ENCODE measurements around the gene P2RY2. TPM values are rescaled to one million over a fixed set of nuclear protein-coding genes. Genes with fewer than 3 reads are reported as not detected.

P2RY2 gene
- total and polyA plus RNA-seq, 5 donors from 2014 or later: not detected

DNA sequence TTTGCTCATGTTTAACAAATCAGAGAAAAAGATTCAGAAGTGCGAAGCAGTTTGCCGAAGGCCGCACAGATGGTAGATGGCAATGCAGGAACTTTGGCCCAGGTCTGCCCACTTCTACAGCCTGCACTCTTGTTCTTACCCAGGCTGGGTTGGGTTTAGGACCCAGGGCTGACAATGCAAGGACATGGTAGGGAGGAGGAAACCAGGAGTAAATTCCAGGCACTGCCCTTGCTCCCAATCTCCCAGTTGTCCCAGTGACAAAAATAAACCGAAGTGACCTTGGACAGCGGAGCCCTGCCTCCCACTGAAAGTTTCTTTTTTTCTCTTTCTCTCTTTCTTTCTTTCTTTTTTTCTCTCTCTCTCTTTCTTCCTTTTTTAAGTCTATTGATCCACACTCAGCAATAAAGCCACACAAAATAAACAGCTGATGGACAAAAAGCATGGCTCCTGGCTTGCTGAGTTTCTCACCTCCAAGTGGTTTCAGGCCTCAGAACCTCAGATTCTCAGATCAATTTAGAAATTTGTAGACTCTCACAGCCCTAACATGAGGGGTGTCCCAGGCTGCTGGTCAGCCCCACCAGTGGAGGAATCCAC, 42.4 kb upstream of the P2RY2 start:
- Mint-ChIP-seq H3K4me1 (peaks cover 0 to 18% (median 11%) of the 10 kb centered on the region in 4 donors), H3K9me3 (peaks cover 0 to 4% (median 0%) of the 10 kb centered on the region in 7 donors), H3K4me3 (no peak overlapping the region), H3K27me3 (peaks cover 6% of the 10 kb centered on the region), H3K27ac (peak overlapping the region in 2 of 3 donors; percentile 38 to 71), H3K36me3 (no peaks in the 10 kb centered on the region)
- no peaks in the 10 kb centered on the region for H3K9me3 ChIP-seq (ENCODE audit: control insufficient read depth in 2 of 2, low read length in 2 of 2)
- no peaks in the 10 kb centered on the region for H3K27me3 ChIP-seq (ENCODE audit: control insufficient read depth, insufficient read depth, low read length)
- ATAC-seq (ENCODE audit: low read depth in 2 of 2): no peak
- no peak for DNase-seq
- no peak overlapping the region for H3K27ac ChIP-seq (ENCODE audit: insufficient read depth, low read length, poor library complexity, severe bottlenecking)
- no peak overlapping the region for H3K4me3 ChIP-seq (ENCODE audit: low read depth, low read length)
- no peaks in the 10 kb centered on the region for H3K36me3 ChIP-seq (ENCODE audit: control insufficient read depth, insufficient read depth, low read length)
- H3K4me1 ChIP-seq (ENCODE audit: control insufficient read depth, insufficient read depth, low read length, poor library complexity, severe bottlenecking): no peaks in the 10 kb centered on the region

DNA sequence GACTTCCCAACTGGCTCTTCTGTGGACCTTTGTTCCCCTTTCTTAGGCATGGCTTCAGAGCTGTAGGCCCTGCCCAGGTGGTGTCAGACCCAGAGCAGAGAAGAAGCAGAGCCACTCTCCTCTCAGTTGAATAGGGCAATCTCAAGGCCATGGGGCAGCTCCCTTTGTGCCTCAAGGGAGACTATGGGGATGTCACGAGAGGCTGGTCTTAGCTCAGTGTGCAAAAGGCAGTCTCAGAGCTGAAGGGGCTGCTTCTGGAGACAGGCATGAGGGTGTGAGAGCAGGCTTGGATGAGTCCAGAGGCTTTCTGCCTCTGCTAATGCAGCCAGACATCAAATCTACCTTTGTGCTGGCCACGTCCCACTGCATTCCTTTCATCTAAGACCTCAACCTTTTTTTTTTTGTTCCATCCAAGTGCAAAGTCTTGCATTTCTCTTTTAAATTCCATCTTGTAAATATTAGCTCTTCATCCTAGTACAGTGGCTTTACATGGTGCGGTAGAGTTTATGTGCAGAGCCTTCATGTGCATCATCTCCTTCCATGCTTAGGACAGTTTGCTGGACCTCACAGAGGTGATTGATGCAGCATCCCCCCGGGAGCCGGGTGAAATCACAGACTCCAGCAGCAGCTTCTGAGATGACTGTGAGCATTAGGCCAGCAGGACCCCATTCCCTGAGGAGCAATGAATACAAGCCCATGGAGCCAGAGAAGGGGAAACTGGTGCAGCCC, 41.8 kb upstream of the P2RY2 start:
- no peak overlapping the region for H3K4me3 Mint-ChIP-seq

DNA sequence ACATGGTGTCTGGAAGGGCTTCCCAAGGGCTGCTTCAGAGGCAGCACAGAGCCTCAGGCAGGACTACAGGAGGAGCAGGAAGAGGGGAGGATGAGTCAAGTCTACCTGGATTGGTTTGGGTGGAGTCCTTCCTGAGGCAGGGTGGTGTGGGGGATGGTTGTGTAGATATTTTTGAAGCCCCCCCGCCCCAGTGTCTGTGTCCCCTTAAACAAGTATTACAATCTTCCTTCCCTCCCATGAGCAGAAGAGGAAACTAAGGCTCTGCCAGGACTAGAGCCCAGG, 41.3 kb upstream of the P2RY2 start:
- Histone ChIP-seq H3K9me3 (ENCODE audit: control insufficient read depth in 2 of 2, low read length in 2 of 2) (no peaks in the 10 kb centered on the region), H3K4me3 (ENCODE audit: low read depth, low read length) (no peak overlapping the region), H3K27ac (ENCODE audit: insufficient read depth, low read length, poor library complexity, severe bottlenecking) (no peak overlapping the region), H3K27me3 (ENCODE audit: control insufficient read depth, insufficient read depth, low read length) (no peaks in the 10 kb centered on the region), H3K36me3 (ENCODE audit: control insufficient read depth, insufficient read depth, low read length) (no peaks in the 10 kb centered on the region), H3K4me1 (ENCODE audit: control insufficient read depth, insufficient read depth, low read length, poor library complexity, severe bottlenecking) (no peaks in the 10 kb centered on the region)
- Mint-ChIP-seq H3K4me3 (no peak overlapping the region), H3K36me3 (no peaks in the 10 kb centered on the region), H3K9me3 (peaks cover 0 to 4% (median 0%) of the 10 kb centered on the region in 7 donors), H3K27ac (no peak overlapping the region), H3K27me3 (peaks cover 11% of the 10 kb centered on the region), H3K4me1 (peaks cover 0 to 18% (median 11%) of the 10 kb centered on the region in 4 donors)
- DNase-seq (no peak), ATAC-seq (ENCODE audit: low read depth in 2 of 2) (no peak)

More for the DNA sequence above, 41.8 kb upstream of the P2RY2 start:
- H3K9me3 ChIP-seq (ENCODE audit: control insufficient read depth in 2 of 2, low read length in 2 of 2): no peaks in the 10 kb centered on the region
- no peaks in the 10 kb centered on the region for H3K36me3 ChIP-seq (ENCODE audit: control insufficient read depth, insufficient read depth, low read length)
- Mint-ChIP-seq H3K36me3 (no peaks in the 10 kb centered on the region), H3K27me3 (peaks cover 11% of the 10 kb centered on the region), H3K4me1 (peaks cover 0 to 18% (median 11%) of the 10 kb centered on the region in 4 donors), H3K27ac (peak overlapping the region in 2 of 3 donors; percentile 38 to 71), H3K9me3 (peaks cover 0 to 4% (median 0%) of the 10 kb centered on the region in 7 donors)
- DNase-seq: no peak
- H3K27ac ChIP-seq (ENCODE audit: insufficient read depth, low read length, poor library complexity, severe bottlenecking): no peak overlapping the region
- ATAC-seq (ENCODE audit: low read depth in 2 of 2): no peak
- no peak overlapping the region for H3K4me3 ChIP-seq (ENCODE audit: low read depth, low read length)
- no peaks in the 10 kb centered on the region for H3K27me3 ChIP-seq (ENCODE audit: control insufficient read depth, insufficient read depth, low read length)
- no peaks in the 10 kb centered on the region for H3K4me1 ChIP-seq (ENCODE audit: control insufficient read depth, insufficient read depth, low read length, poor library complexity, severe bottlenecking)

DNA sequence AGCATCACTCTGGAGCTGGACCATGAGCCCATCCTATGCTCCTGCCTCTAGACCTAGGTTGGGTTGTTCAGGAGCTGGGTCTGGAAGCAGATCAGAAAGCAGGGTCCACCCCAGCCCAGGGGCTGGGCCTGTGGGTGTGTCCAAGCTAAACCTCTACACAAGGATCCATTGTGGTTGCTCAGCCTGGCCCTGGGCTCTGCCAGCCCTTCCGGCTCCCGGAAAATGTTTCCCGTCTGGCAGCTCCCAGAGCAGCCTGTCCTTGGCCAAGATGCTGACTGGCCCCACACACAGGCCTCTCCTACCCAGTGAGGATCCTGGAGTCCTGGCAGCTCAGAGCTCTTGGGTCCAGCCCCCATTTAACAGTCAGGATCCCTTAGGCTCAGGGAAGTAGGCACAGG, 40.7 kb upstream of the P2RY2 start:
- Mint-ChIP-seq H3K4me3 (no peak overlapping the region), H3K27ac (no peak overlapping the region), H3K36me3 (no peaks in the 10 kb centered on the region), H3K4me1 (peaks cover 0 to 18% (median 11%) of the 10 kb centered on the region in 4 donors), H3K27me3 (peaks cover 11% of the 10 kb centered on the region), H3K9me3 (peaks cover 0 to 4% (median 0%) of the 10 kb centered on the region in 7 donors)
- ATAC-seq (ENCODE audit: low read depth in 2 of 2) (no peak), DNase-seq (no peak)
- H3K4me1 ChIP-seq (ENCODE audit: control insufficient read depth, insufficient read depth, low read length, poor library complexity, severe bottlenecking): no peaks in the 10 kb centered on the region
- no peaks in the 10 kb centered on the region for H3K9me3 ChIP-seq (ENCODE audit: control insufficient read depth in 2 of 2, low read length in 2 of 2)
- H3K36me3 ChIP-seq (ENCODE audit: control insufficient read depth, insufficient read depth, low read length): no peaks in the 10 kb centered on the region
- H3K4me3 ChIP-seq (ENCODE audit: low read depth, low read length): no peak overlapping the region
- no peak overlapping the region for H3K27ac ChIP-seq (ENCODE audit: insufficient read depth, low read length, poor library complexity, severe bottlenecking)
- H3K27me3 ChIP-seq (ENCODE audit: control insufficient read depth, insufficient read depth, low read length): no peaks in the 10 kb centered on the region

DNA sequence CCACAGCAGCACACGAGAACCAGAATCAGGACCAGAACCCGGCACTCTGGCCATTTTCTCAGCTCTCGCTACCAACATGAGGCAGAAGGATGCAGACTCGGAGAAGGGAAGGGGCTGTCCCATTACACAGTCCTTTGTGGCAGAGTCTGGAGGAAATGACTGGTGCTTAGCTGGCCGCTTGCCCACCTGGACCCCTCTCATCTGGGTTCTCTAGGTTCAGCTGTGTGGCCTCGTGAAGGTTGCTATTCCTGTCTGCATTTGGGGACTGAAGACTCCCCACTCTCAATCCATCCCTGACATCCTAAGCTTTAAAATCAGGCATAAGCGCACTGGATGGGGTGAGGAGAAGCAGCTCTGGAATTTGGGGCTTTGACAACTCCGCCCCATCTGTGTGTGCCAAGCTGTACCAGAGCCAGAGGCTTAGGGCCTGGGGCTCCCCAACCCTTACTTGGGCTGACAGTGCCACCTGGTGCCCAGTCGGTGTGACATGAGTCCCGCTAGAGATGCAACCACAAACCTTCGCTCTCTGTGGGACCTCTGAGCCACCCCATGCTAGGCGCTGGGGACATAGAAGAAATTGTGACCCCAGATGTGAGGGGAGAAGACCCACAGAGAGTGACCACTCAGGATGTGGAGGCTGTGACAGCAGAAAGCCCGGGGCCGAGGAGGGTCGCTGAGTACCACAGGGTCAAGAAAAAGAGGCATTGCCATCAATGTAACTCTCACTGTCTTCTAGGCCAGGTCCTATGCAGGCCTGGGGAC, 40.1 kb upstream of the P2RY2 start:
- no peaks in the 10 kb centered on the region for H3K9me3 ChIP-seq (ENCODE audit: control insufficient read depth in 2 of 2, low read length in 2 of 2)
- no peaks in the 10 kb centered on the region for H3K4me1 ChIP-seq (ENCODE audit: control insufficient read depth, insufficient read depth, low read length, poor library complexity, severe bottlenecking)
- no peak overlapping the region for H3K27ac ChIP-seq (ENCODE audit: insufficient read depth, low read length, poor library complexity, severe bottlenecking)
- H3K36me3 ChIP-seq (ENCODE audit: control insufficient read depth, insufficient read depth, low read length): no peaks in the 10 kb centered on the region
- peak overlapping the region in 1 of 3 donors; percentile 25 for H3K27ac Mint-ChIP-seq
- H3K4me3 Mint-ChIP-seq: no peak overlapping the region
- peaks cover 0 to 18% (median 11%) of the 10 kb centered on the region in 4 donors for H3K4me1 Mint-ChIP-seq
- peaks cover 3% of the 10 kb centered on the region for H3K27me3 ChIP-seq (ENCODE audit: control insufficient read depth, insufficient read depth, low read length)
- H3K27me3 Mint-ChIP-seq: peaks cover 11% of the 10 kb centered on the region
- H3K9me3 Mint-ChIP-seq: peaks cover 0 to 4% (median 0%) of the 10 kb centered on the region in 7 donors
- H3K36me3 Mint-ChIP-seq: no peaks in the 10 kb centered on the region
- H3K4me3 ChIP-seq (ENCODE audit: low read depth, low read length): no peak overlapping the region
- ATAC-seq (ENCODE audit: low read depth in 2 of 2): peak; percentile 95
- peak; percentile 61 to 84 (median 76) for DNase-seq

DNA sequence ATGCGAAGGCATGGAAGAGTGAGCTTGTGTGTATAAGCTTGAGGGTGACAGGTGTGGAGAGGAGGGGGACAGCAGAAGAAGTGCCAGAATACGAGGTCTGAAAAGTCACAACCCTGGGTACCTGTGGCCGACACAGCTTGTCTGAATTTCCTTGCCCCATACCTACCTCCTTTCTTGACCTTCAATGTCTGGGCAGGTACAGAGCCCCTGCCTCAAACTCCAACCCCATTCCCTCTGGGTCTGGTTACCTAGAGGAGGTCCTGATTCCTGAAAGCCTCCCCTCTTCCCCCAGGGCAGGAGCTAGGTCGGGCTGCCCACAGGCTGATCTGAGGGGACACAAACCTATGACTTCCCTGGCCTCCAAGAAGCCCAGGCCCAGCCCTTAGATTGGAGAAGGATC, 39.4 kb upstream of the P2RY2 start:
- peaks cover 3% of the 10 kb centered on the region for H3K27me3 ChIP-seq (ENCODE audit: control insufficient read depth, insufficient read depth, low read length)
- H3K27ac Mint-ChIP-seq: no peak overlapping the region
- H3K36me3 ChIP-seq (ENCODE audit: control insufficient read depth, insufficient read depth, low read length): no peaks in the 10 kb centered on the region
- H3K27ac ChIP-seq (ENCODE audit: insufficient read depth, low read length, poor library complexity, severe bottlenecking): no peak overlapping the region
- peaks cover 11% of the 10 kb centered on the region for H3K27me3 Mint-ChIP-seq
- H3K4me1 ChIP-seq (ENCODE audit: control insufficient read depth, insufficient read depth, low read length, poor library complexity, severe bottlenecking): no peaks in the 10 kb centered on the region
- peaks cover 0 to 4% (median 0%) of the 10 kb centered on the region in 7 donors for H3K9me3 Mint-ChIP-seq
- DNase-seq (no peak), ATAC-seq (ENCODE audit: low read depth in 2 of 2) (no peak)
- H3K9me3 ChIP-seq (ENCODE audit: control insufficient read depth in 2 of 2, low read length in 2 of 2): no peaks in the 10 kb centered on the region
- H3K36me3 Mint-ChIP-seq: no peaks in the 10 kb centered on the region
- peaks cover 0 to 18% (median 11%) of the 10 kb centered on the region in 4 donors for H3K4me1 Mint-ChIP-seq
- H3K4me3 ChIP-seq (ENCODE audit: low read depth, low read length): no peak overlapping the region
- H3K4me3 Mint-ChIP-seq: no peak overlapping the region

DNA sequence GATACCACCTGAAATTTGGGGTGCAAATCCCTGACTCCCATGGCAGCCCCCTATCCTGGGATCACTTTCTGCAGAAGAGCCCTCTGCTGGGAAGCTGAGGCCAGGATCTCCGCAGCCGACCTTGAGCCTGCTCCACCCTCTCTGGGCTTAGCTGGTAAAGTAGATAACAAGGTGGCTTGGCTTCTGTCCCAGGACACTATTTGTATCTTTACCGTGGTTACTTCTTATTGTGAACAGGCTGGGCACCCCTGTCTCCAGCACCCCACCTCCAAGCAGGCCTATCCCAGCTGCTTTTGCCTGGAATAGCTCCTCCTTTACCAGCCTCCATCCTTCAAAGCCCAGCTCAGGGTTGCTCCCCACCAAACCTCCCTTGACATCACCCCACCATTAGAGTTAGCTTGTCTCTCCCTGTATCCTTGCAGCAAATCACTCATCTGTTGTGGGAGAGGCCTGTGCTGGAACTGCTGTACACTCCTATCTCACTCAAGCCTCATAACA, 35.2 kb upstream of the P2RY2 start:
- H3K27ac ChIP-seq (ENCODE audit: insufficient read depth, low read length, poor library complexity, severe bottlenecking): no peak overlapping the region
- H3K4me3 ChIP-seq (ENCODE audit: low read depth, low read length): no peak overlapping the region
- peaks cover 25% of the 10 kb centered on the region for H3K27me3 Mint-ChIP-seq
- H3K9me3 ChIP-seq (ENCODE audit: control insufficient read depth in 2 of 2, low read length in 2 of 2): no peaks in the 10 kb centered on the region
- ATAC-seq (ENCODE audit: low read depth in 2 of 2) (no peak), DNase-seq (no peak)
- peaks cover 0 to 4% (median 0%) of the 10 kb centered on the region in 7 donors for H3K9me3 Mint-ChIP-seq
- H3K27ac Mint-ChIP-seq: no peak overlapping the region
- peaks cover 5% of the 10 kb centered on the region for H3K27me3 ChIP-seq (ENCODE audit: control insufficient read depth, insufficient read depth, low read length)
- H3K4me3 Mint-ChIP-seq: no peak overlapping the region
- H3K4me1 Mint-ChIP-seq: peaks cover 0 to 12% (median 8%) of the 10 kb centered on the region in 4 donors
- no peaks in the 10 kb centered on the region for H3K36me3 ChIP-seq (ENCODE audit: control insufficient read depth, insufficient read depth, low read length)
- H3K4me1 ChIP-seq (ENCODE audit: control insufficient read depth, insufficient read depth, low read length, poor library complexity, severe bottlenecking): no peaks in the 10 kb centered on the region
- no peaks in the 10 kb centered on the region for H3K36me3 Mint-ChIP-seq

Data from CD4-positive, CD25-positive, alpha-beta regulatory T cell (primary cell).